Retinal pigment epithelial cell (primary cell): ENCODE measurements around the gene CELF4.

Source experiments
- DNase-seq: peaks from one replicate; pipeline ENCODE4 v3.0.0-alpha.2; 2010; ENCODE audit warnings: low read depth
- H3K4me3 ChIP-seq: 2 replicates; pipeline ENCODE4 v1.5.1; 2011; ENCODE audit warnings: mild to moderate bottlenecking, low read length, control low read depth, moderate library complexity
- TF ChIP-seq, protein P1 (sequence below): conservative IDR thresholded peaks from 2 replicates; pipeline ENCODE4 v1.5.1; 2011; ENCODE audit warnings: low read depth, low read length, control low read depth, inconsistent platforms

CELF4 gene

DNA sequence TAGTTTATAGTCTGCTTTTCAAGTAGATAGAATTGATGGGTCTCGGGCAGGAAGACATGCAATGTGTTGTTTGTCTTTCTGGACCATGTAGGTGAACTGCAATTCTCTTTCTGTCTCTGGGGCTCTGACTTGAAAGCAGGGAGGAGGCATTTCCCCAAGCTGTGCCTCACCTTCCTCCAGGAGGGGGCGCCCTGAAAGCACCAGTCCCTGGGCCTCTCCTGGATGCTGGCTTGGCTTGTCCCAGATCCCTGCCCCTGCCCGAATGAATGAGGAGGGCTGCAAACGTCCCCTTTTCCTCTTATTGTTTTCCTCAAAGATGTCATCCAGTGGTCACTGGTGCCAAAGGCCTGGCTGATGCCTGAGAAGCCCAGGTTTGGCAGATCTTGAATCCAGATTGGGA is 270.6 kb downstream of the CELF4 start:
- DNase-seq = no peak

DNA sequence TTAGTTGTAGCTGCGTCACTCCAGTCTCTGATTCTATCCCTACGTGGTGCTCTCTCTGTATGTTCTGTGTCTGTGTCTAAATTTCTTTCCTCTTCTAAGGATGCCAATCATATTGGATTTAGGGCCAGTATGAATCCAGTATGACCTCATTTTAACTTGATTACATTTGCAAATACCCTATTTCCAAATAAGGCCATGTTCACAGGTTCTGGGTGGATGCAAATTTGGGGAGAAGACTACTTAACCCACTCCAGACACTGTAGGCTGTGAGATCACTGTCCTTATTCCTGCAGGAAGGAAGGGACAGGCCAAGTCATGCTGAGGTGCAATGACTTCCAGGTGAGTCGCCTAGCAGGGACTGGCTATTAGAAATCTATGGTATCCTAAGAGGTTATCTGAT is 272.2 kb downstream of the CELF4 start:
- TF ChIP-seq, protein P1, sequence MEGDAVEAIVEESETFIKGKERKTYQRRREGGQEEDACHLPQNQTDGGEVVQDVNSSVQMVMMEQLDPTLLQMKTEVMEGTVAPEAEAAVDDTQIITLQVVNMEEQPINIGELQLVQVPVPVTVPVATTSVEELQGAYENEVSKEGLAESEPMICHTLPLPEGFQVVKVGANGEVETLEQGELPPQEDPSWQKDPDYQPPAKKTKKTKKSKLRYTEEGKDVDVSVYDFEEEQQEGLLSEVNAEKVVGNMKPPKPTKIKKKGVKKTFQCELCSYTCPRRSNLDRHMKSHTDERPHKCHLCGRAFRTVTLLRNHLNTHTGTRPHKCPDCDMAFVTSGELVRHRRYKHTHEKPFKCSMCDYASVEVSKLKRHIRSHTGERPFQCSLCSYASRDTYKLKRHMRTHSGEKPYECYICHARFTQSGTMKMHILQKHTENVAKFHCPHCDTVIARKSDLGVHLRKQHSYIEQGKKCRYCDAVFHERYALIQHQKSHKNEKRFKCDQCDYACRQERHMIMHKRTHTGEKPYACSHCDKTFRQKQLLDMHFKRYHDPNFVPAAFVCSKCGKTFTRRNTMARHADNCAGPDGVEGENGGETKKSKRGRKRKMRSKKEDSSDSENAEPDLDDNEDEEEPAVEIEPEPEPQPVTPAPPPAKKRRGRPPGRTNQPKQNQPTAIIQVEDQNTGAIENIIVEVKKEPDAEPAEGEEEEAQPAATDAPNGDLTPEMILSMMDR = no peak
- DNase-seq = no peak
- H3K4me3 ChIP-seq = no peak overlapping the region

More for the DNA sequence above, 270.6 kb downstream of the CELF4 start:
- TF ChIP-seq, protein P1 = peak; percentile 80
- no peak overlapping the region for H3K4me3 ChIP-seq

DNA sequence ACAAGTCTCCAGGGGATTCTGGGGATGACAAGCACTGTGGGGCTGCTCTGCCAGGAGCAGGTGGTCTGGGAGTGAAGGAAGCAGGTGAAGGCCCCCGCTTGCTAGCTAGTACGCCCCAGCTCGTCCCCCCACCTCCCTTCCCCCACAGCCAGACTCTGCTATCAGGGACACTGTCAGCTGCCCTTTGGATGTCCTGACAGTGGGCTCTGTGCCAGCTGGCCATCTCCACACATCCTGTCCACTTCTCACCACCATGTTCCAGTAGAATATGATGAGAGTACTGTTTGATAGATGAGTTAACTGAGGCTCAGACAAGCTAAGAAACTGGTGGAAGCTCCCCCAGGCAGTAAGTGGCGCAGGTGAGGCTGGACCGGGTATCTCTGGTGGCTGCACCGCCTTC is 276.2 kb downstream of the CELF4 start:
- H3K4me3 ChIP-seq = no peak overlapping the region
- TF ChIP-seq, protein P1 = no peak
- no peak for DNase-seq

DNA sequence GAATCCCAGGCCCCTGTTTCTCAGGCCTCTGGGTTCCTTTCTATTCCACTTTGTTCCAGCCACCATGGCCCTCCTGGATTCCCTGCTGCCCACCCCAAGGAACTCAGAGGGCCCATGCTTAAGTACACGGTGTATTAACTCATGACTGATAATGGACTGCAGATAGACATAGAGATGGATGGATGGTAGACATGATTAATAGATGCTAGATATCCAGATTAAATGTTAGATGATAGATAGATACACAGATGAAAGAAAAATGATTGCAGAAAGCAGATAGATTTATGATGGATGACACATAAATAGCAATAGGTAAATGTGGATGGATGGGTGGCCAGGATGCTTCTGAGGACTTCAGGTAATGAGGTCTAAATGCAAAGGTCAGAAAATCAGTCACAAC is 278.0 kb downstream of the CELF4 start:
- TF ChIP-seq, protein P1 = no peak
- DNase-seq = no peak

DNA sequence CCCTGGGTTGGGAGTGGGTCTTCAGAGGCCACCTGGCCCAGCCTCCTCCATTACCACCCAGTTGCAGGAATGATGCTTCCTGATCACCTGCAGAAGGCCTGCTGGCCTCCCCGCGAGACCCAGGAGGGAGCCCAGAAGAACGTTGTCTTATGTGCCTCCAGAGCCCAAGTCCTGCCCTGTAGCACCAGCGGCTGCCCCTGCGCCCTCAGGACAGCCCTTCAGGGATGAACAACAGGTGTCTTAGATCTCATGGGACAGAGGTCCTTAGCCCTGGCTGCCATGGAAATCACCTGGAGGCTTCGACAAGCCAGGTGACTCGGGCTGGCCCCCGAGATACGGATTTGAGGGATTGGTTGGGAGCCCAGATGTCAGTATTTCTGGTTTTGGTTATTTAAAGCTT is 278.8 kb downstream of the CELF4 start:
- DNase-seq = no peak
- no peak overlapping the region for H3K4me3 ChIP-seq
- TF ChIP-seq, protein P1 = no peak

More for the DNA sequence above, 278.0 kb downstream of the CELF4 start:
- no peak overlapping the region for H3K4me3 ChIP-seq

DNA sequence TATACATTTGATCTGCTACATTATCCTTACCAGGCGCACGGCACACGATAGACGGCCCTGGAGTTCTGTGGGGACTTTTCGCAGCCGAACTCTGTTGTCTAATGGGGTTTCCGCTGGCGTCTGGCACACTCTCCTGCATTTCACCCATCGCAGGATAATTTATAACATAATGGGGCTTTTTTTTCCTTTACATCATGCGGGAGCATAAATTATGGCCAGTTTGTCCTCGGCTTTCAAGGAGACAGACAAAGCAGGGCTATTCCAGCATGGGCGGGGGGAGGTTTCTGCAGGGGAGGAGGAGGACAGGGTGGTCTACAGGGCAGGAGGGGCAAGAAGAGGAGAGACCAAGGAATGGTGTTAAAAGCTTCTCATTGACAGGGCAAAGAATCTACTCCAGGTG is 279.8 kb downstream of the CELF4 start:
- TF ChIP-seq, protein P1 = no peak
- no peak for DNase-seq
- H3K4me3 ChIP-seq = no peak overlapping the region

DNA sequence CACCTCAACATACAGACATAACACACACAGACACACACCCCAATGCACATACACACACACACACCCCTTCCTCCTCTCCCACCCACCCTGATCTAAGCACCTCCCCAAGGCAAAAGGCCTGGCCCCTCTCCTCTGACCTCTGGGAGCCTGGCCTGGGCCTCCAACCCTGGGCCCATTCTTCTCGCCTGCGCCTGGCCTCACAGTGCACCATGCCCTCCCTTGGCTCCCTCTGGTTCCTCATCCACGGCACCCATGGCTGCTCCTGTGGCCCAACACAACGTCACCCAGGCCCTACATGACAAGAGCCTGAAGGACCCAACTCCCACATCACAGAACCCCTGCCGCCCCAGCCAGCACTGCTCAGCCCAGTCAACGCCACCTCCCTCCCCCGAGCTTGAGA is 281.3 kb downstream of the CELF4 start:
- DNase-seq = no peak
- TF ChIP-seq, protein P1 = no peak

More for the DNA sequence above, 281.3 kb downstream of the CELF4 start:
- no peak overlapping the region for H3K4me3 ChIP-seq
